WTC11 (cell line): ENCODE results near the gene SUSD6.

Source experiments
- CREM ChIP-seq: sonication (generic); formaldehyde crosslinking; IDR thresholded peaks from 2 replicates; pipeline ENCODE4 v1.8.1; 2022; ENCODE audit warnings: mild to moderate bottlenecking, missing genetic modification reagents, moderate library complexity
- GRHL2 ChIP-seq: fragments of 250-450 bp; sonication (Bioruptor Pico); IDR thresholded peaks from 2 replicates; pipeline ENCODE4 v1.8.0; 2022; ENCODE audit warnings: mild to moderate bottlenecking, moderate library complexity; ENCODE audit not compliant: insufficient replicate concordance, severe bottlenecking
- IRF2 ChIP-seq: sonication (generic); formaldehyde crosslinking; IDR thresholded peaks from 2 replicates; pipeline ENCODE4 v1.8.0; 2022; ENCODE audit warnings: low read depth, missing genetic modification reagents, borderline replicate concordance
- SP1 ChIP-seq: sonication (generic); formaldehyde crosslinking; conservative IDR thresholded peaks from 2 replicates; pipeline ENCODE4 v1.8.1; 2022; ENCODE audit warnings: missing genetic modification reagents
- ZBTB21 ChIP-seq: sonication (generic); formaldehyde crosslinking; IDR thresholded peaks from 2 replicates; pipeline ENCODE4 v1.8.1; 2023; ENCODE audit warnings: mild to moderate bottlenecking, missing genetic modification reagents, borderline replicate concordance
- TF ChIP-seq, protein P1 (sequence below): sonication (generic); formaldehyde crosslinking; IDR thresholded peaks from 2 replicates; pipeline ENCODE4 v1.8.1; 2022; ENCODE audit warnings: low read depth, mild to moderate bottlenecking, moderate library complexity, missing genetic modification reagents, borderline replicate concordance
- TF ChIP-seq, protein P2 (sequence below): fragments of 200-600 bp; IDR thresholded peaks from 2 replicates; pipeline ENCODE4 v1.8.0; 2022; ENCODE audit warnings: antibody characterized with exemption
- TF ChIP-seq, protein P3 (sequence below): sonication (generic); formaldehyde crosslinking; IDR thresholded peaks from 2 replicates; pipeline ENCODE4 v1.8.0; 2022; ENCODE audit warnings: mild to moderate bottlenecking, missing genetic modification reagents
- TF ChIP-seq, protein P4 (sequence below): sonication (generic); formaldehyde crosslinking; conservative IDR thresholded peaks from 2 replicates; pipeline ENCODE4 v1.8.1; 2022; ENCODE audit warnings: mild to moderate bottlenecking, missing genetic modification reagents
- TF ChIP-seq, protein P5 (sequence below): sonication (generic); formaldehyde crosslinking; IDR thresholded peaks from 2 replicates; pipeline ENCODE4 v1.8.1; 2023; ENCODE audit warnings: mild to moderate bottlenecking, missing genetic modification reagents
- TF ChIP-seq, protein P6 (sequence below): sonication (generic); formaldehyde crosslinking; IDR thresholded peaks from 2 replicates; pipeline ENCODE4 v1.8.0; 2022; ENCODE audit warnings: mild to moderate bottlenecking, missing genetic modification reagents
- TF ChIP-seq, protein P7 (sequence below): sonication (generic); formaldehyde crosslinking; IDR thresholded peaks from 2 replicates; pipeline ENCODE4 v1.8.1; 2023; ENCODE audit warnings: mild to moderate bottlenecking, missing genetic modification reagents, moderate library complexity

DNA sequence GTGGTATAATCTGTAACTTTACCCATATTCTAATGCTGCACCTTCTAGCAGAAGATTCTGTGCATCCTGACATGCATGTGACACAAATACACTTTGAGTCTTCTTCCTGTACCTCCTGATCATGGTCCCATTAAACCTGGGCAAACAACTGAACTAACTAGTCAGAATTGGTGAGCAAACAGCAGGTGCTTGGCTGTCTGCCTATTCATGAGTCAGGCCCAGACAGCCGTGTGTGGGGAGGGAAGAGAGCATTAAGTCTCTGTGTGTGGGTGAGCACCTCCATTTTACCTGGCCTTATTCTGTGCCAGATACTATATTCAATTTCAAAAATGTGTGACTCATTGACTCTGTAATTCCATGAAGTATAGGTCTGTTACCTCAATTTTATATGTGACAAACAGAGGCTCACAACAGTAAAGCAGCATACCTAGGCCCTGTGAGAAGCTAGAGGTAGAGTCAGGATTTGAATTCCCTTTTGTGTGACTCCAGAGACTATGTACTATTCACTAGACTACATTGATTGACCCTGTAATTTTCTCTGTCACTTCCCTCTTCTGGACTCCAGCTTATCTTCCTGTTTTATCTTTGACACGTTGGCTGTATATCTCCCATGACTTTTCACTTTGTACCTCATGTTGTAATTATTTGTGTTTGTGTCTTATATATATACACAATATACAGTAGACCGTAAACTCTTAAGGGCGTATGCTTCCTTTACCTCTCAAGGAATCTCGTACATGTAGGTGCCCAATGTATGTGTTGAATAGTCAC lies 32.2 kb downstream of the SUSD6 start:
- TF ChIP-seq, protein P1, sequence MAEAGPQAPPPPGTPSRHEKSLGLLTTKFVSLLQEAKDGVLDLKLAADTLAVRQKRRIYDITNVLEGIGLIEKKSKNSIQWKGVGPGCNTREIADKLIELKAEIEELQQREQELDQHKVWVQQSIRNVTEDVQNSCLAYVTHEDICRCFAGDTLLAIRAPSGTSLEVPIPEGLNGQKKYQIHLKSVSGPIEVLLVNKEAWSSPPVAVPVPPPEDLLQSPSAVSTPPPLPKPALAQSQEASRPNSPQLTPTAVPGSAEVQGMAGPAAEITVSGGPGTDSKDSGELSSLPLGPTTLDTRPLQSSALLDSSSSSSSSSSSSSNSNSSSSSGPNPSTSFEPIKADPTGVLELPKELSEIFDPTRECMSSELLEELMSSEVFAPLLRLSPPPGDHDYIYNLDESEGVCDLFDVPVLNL (CRISPR knock-in tag): no peak
- TF ChIP-seq, protein P2, sequence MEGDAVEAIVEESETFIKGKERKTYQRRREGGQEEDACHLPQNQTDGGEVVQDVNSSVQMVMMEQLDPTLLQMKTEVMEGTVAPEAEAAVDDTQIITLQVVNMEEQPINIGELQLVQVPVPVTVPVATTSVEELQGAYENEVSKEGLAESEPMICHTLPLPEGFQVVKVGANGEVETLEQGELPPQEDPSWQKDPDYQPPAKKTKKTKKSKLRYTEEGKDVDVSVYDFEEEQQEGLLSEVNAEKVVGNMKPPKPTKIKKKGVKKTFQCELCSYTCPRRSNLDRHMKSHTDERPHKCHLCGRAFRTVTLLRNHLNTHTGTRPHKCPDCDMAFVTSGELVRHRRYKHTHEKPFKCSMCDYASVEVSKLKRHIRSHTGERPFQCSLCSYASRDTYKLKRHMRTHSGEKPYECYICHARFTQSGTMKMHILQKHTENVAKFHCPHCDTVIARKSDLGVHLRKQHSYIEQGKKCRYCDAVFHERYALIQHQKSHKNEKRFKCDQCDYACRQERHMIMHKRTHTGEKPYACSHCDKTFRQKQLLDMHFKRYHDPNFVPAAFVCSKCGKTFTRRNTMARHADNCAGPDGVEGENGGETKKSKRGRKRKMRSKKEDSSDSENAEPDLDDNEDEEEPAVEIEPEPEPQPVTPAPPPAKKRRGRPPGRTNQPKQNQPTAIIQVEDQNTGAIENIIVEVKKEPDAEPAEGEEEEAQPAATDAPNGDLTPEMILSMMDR: no peak
- TF ChIP-seq, protein P3, sequence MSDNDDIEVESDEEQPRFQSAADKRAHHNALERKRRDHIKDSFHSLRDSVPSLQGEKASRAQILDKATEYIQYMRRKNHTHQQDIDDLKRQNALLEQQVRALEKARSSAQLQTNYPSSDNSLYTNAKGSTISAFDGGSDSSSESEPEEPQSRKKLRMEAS (CRISPR knock-in tag): no peak
- TF ChIP-seq GRHL2 (CRISPR knock-in tag): no peak
- no peak for TF ChIP-seq SP1 (CRISPR knock-in tag)
- TF ChIP-seq IRF2 (CRISPR knock-in tag): no peak
- TF ChIP-seq CREM (CRISPR knock-in tag): no peak
- TF ChIP-seq ZBTB21: no peak
- TF ChIP-seq, protein P4, sequence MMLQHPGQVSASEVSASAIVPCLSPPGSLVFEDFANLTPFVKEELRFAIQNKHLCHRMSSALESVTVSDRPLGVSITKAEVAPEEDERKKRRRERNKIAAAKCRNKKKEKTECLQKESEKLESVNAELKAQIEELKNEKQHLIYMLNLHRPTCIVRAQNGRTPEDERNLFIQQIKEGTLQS: no peak
- TF ChIP-seq, protein P5, sequence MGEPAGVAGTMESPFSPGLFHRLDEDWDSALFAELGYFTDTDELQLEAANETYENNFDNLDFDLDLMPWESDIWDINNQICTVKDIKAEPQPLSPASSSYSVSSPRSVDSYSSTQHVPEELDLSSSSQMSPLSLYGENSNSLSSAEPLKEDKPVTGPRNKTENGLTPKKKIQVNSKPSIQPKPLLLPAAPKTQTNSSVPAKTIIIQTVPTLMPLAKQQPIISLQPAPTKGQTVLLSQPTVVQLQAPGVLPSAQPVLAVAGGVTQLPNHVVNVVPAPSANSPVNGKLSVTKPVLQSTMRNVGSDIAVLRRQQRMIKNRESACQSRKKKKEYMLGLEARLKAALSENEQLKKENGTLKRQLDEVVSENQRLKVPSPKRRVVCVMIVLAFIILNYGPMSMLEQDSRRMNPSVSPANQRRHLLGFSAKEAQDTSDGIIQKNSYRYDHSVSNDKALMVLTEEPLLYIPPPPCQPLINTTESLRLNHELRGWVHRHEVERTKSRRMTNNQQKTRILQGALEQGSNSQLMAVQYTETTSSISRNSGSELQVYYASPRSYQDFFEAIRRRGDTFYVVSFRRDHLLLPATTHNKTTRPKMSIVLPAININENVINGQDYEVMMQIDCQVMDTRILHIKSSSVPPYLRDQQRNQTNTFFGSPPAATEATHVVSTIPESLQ (CRISPR knock-in tag): no peak
- TF ChIP-seq, protein P6, sequence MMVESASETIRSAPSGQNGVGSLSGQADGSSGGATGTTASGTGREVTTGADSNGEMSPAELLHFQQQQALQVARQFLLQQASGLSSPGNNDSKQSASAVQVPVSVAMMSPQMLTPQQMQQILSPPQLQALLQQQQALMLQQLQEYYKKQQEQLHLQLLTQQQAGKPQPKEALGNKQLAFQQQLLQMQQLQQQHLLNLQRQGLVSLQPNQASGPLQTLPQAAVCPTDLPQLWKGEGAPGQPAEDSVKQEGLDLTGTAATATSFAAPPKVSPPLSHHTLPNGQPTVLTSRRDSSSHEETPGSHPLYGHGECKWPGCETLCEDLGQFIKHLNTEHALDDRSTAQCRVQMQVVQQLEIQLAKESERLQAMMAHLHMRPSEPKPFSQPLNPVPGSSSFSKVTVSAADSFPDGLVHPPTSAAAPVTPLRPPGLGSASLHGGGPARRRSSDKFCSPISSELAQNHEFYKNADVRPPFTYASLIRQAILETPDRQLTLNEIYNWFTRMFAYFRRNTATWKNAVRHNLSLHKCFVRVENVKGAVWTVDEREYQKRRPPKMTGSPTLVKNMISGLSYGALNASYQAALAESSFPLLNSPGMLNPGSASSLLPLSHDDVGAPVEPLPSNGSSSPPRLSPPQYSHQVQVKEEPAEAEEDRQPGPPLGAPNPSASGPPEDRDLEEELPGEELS: no peak
- TF ChIP-seq, protein P7, sequence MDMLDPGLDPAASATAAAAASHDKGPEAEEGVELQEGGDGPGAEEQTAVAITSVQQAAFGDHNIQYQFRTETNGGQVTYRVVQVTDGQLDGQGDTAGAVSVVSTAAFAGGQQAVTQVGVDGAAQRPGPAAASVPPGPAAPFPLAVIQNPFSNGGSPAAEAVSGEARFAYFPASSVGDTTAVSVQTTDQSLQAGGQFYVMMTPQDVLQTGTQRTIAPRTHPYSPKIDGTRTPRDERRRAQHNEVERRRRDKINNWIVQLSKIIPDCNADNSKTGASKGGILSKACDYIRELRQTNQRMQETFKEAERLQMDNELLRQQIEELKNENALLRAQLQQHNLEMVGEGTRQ (CRISPR knock-in tag): no peak
